BJ (cell line): ENCODE data around the gene NBPF6. TPM values are rescaled to one million over a fixed set of nuclear protein-coding genes. Genes with fewer than 3 reads are reported as not detected.
"Not testable (repeated sequence)": the region's sequence is repeated elsewhere in the genome, so short reads cannot be mapped to it uniquely, and the experiment has no call there.

Experiments
- CTCF ChIA-PET: fragments of 350-600 bp; formaldehyde crosslinking; extraction: SDS; loops from one replicate; lab custom pipeline; 2021; ENCODE audit warnings: antibody characterized with exemption, inconsistent platforms; lab: Yijun Ruan, JAX
- POLR2A ChIA-PET: fragments of 300-600 bp; sonication (Branson Sonifier 250); formaldehyde crosslinking; extraction: SDS; loops from one replicate; lab custom pipeline; 2021; ENCODE audit warnings: antibody characterized with exemption; lab: Charles Lee
- DNase-seq: peaks from one replicate; pipeline ENCODE4 v3.0.0-alpha.2; 2011; ENCODE audit warnings: low read depth
- H3K27me3 ChIP-seq: 2 replicates; pipeline ENCODE4 v1.6.0; 2011; ENCODE audit warnings: low read length; ENCODE audit not compliant: control insufficient read depth, insufficient read depth
- H3K36me3 ChIP-seq: 2 replicates; pipeline ENCODE4 v1.5.1; 2011; ENCODE audit warnings: low read length; ENCODE audit not compliant: control insufficient read depth, insufficient read depth
- H3K4me3 ChIP-seq: 2 replicates; pipeline ENCODE4 v1.5.1; 2011; ENCODE audit warnings: low read depth, mild to moderate bottlenecking, control low read depth, low read length
- polyA minus RNA-seq: library from RNA; depleted of rRNA, polyadenylated mRNA; stranded (reverse); fragments of >200 nt; gene quantifications from 2 replicates; pipeline ENCODE4 v1.2.3, GENCODE V29; 2011; rRNA and poly(A)+ RNA removed
- polyA plus RNA-seq: library from polyadenylated mRNA; depleted of rRNA; stranded (reverse); fragments of >200 nt; gene quantifications from 2 replicates; pipeline ENCODE4 v1.2.3, GENCODE V29; 2011; rRNA removed

The NBPF6 gene
- polyA plus RNA-seq (not detected in 2 replicates), polyA minus RNA-seq (not detected in 2 replicates)

- CTCF ChIA-PET, H3K27me3 ChIP-seq, DNase-seq, H3K4me3 ChIP-seq, H3K36me3 ChIP-seq, POLR2A ChIA-PET: not testable (repeated sequence)
These were observed at the start of gene NBPF6 for GRCh38 chr1:108450043-108450442. NBPF6 (plus strand) TSS chr1:108450343; CDS start chr1:108450602, 259 bp downstream.

DNA sequence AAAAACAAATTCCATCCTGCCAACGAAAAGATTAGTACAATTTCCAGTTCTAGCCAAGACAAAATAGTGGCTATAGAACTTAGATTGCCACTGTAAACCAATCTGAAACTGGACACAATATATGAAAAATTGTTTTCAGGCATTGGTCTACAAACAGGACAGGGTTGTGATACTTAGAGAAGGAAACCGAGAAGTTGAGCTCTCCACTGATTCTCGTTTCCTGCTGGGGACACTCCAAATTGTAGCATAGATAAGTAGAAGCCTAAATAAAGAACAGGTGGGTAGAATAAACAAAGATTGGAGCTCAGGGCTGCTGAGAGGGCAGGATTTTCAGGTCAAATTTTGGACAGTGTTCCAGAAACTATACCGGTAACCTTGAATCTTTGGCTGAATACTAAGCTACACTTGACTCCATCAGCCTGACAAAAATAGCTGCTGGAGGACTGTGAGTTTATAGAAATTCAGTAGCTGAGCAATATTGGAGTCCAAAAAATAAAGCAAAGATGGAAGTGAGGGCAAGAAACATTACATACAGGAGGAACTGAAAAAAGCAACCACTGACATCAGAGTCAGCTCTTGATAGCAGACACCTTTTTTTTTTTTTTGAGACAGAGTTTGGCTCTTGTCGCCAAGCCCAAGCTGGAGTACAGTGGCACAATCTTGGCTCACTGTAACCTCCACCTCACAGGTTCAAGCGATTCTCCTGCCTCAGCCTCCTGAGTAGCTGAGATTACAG, 38.9 kb upstream of the NBPF6 start:
- CTCF ChIA-PET, H3K27me3 ChIP-seq, H3K36me3 ChIP-seq, POLR2A ChIA-PET, H3K4me3 ChIP-seq, DNase-seq: not testable (repeated sequence)

- DNase-seq, POLR2A ChIA-PET: not testable (repeated sequence)
These were observed 30.0 kb upstream of the NBPF6 start for GRCh38 chr1:108420129-108420528.

DNA sequence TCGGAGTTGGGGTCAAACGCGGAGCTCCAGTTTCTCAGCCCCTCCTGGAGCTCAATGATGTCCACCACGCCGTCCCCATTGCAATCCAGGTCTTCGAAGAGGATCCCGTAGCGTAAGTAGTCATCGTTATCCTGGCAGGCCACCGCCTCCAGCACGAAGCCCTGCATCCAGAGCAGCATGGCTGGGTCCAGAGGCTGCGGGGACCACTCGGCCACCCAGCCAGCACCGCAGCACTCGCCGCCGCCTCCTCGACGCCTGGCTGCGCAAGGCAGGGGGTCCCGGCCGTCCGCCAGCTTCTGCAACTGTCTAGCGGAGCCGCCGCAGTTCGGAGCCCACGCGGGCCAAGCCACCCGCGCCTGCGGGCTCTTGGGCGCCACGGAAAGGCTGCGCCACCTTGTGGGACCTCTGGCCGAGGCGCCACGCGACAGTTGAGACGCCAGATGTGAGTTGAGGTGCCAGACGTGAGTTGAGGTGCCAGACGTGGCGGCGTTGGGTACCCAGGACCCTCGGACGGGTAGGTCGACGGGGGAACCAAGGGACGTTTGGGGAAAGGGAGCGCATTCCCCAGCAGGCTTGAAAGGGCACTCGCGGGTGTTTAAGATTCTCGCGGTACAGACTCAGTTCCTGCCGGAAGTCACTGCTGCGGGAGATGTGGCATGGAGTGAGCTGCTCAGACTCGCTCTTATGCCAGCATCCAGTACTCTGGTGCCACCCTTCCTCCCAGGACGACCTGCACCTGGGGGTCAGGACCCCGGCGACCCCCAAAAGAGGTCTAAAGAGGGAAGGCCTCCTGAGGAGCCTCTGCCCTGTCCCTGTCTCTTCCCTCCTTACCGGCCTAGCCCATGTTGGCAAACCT, 28.9 kb upstream of the NBPF6 start:
- CTCF ChIA-PET, H3K4me3 ChIP-seq, POLR2A ChIA-PET, H3K27me3 ChIP-seq, H3K36me3 ChIP-seq, DNase-seq: not testable (repeated sequence)

More at GRCh38 chr1:108420129-108420528, 30.0 kb upstream of the NBPF6 start:
- H3K36me3 ChIP-seq, H3K27me3 ChIP-seq, CTCF ChIA-PET, H3K4me3 ChIP-seq: not testable (repeated sequence)

- CTCF ChIA-PET, H3K27me3 ChIP-seq, H3K36me3 ChIP-seq, H3K4me3 ChIP-seq, POLR2A ChIA-PET, DNase-seq: not testable (repeated sequence)
These were observed 23.3 kb upstream of the NBPF6 start for GRCh38 chr1:108426877-108427276.

- DNase-seq, POLR2A ChIA-PET, H3K27me3 ChIP-seq, CTCF ChIA-PET, H3K4me3 ChIP-seq, H3K36me3 ChIP-seq: not testable (repeated sequence)
These were observed 18.1 kb upstream of the NBPF6 start for GRCh38 chr1:108432002-108432401.

GRCh38 chr1:108433404-108433803, 16.7 kb upstream of the NBPF6 start:
- H3K36me3 ChIP-seq, H3K4me3 ChIP-seq, H3K27me3 ChIP-seq, POLR2A ChIA-PET, DNase-seq, CTCF ChIA-PET: not testable (repeated sequence)

GRCh38 chr1:108438536-108438935, 11.6 kb upstream of the NBPF6 start:
- H3K27me3 ChIP-seq, H3K4me3 ChIP-seq, H3K36me3 ChIP-seq, CTCF ChIA-PET, DNase-seq, POLR2A ChIA-PET: not testable (repeated sequence)

DNA sequence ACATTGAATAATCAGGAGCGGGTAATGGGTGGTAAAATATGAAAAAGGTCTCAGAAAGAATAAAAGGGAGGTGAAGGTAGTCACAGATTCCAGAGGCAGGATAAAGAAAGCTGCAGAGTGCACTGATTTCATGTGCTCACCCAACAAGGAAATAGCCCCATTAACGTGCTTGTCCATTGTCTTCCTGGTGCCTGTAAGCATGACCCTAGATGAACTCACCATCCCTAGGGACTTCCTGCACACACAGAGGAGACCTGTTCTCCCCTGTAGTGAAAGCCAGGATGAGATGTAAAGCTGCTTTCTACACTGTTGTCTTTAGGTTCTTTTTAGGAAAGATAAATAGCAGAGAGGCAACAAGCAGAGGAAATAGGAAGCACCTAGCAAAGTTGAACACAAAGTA, 4.4 kb downstream of the NBPF6 start:
- CTCF ChIA-PET, H3K4me3 ChIP-seq, H3K36me3 ChIP-seq, POLR2A ChIA-PET, H3K27me3 ChIP-seq, DNase-seq: not testable (repeated sequence)

DNA sequence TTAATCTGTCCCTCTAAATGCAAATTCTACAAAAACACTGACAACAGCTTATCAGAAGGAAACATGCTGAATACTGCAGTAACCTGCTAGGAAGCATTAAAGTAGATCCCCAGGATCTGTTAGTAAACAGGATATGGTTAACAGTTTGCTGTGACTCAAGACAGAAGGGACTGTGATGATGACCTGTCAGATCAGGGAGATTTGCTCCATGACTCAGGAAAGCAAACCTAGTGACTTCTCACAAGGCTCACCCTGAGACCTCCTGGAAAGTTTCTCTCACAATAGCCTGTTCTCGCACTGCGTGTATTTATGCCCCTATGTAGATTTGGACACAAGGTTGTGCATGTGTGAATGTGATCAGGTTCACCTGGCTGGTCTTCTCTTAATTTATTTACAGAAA, 8.5 kb downstream of the NBPF6 start:
- CTCF ChIA-PET, H3K27me3 ChIP-seq, H3K4me3 ChIP-seq, DNase-seq, POLR2A ChIA-PET, H3K36me3 ChIP-seq: not testable (repeated sequence)

GRCh38 chr1:108461758-108462157, 11.6 kb downstream of the NBPF6 start:
- H3K36me3 ChIP-seq, H3K4me3 ChIP-seq, H3K27me3 ChIP-seq, CTCF ChIA-PET, POLR2A ChIA-PET, DNase-seq: not testable (repeated sequence)

- DNase-seq, H3K36me3 ChIP-seq, POLR2A ChIA-PET, CTCF ChIA-PET, H3K27me3 ChIP-seq, H3K4me3 ChIP-seq: not testable (repeated sequence)
These were observed 13.8 kb downstream of the NBPF6 start for GRCh38 chr1:108463962-108464361.

- H3K4me3 ChIP-seq, POLR2A ChIA-PET, H3K36me3 ChIP-seq, DNase-seq, CTCF ChIA-PET, H3K27me3 ChIP-seq: not testable (repeated sequence)
These were observed 16.0 kb downstream of the NBPF6 start for GRCh38 chr1:108466166-108466565.
